Suprapubic skin (tissue), 4 donors: ENCODE data around the gene INSR.

Experiments
- POLR2A ChIP-seq, 2 donors: fragments of 450-650 bp; IDR thresholded peaks; one replicate each; pipeline ENCODE4 v1.6.1; 2017; ENCODE audit warnings: antibody characterized with exemption in 2 of 2, mild to moderate bottlenecking in 2 of 2, moderate library complexity in 2 of 2
- POLR2AphosphoS5 ChIP-seq, 3 donors: sonication (generic); formaldehyde crosslinking; IDR thresholded peaks; one replicate each; pipeline ENCODE4 v1.6.1; 2017; ENCODE audit warnings: antibody characterized with exemption in 3 of 3
- TF ChIP-seq, protein P1 (sequence below), 2 donors: fragments of 200-600 bp in 1 of 2; fragments of 450-650 bp in 1 of 2; sonication (generic) in 1 of 2; IDR thresholded peaks; one replicate each; pipeline ENCODE4 v1.5.1; 2016 to 2019; ENCODE audit warnings: antibody characterized with exemption in 2 of 2, mild to moderate bottlenecking in 1 of 2, moderate library complexity in 1 of 2

DNA sequence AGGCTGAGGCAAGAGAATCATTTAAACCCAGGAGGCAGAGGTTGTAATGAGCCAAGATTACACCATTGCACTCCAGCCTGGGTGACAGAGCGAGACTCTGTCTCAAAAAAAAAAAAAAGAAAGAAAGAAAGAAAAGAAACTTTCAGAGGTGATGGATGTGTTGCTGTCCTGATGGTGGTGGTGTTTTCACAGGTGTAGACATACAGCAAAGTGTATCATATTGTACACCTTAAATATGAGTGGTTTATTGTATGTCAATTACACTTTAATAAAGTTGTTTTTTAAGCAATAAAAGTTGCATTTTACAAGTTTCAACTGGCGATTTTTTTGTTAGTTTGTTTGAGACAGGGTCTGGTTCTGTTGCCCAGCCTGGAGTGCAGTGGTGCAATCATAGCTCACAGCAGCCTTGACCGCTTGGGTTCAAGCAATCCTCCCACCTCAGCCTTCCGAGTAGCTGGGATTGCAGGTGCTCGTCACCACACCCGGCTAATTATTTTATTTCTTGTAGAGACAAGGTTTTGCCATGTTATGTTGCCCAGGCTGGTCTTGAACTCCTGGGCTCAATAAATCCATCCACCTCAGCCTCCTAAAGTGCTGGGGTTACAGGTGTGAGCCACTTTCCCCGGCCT is 13.5 kb upstream of the INSR start:
- TF ChIP-seq, protein P1, sequence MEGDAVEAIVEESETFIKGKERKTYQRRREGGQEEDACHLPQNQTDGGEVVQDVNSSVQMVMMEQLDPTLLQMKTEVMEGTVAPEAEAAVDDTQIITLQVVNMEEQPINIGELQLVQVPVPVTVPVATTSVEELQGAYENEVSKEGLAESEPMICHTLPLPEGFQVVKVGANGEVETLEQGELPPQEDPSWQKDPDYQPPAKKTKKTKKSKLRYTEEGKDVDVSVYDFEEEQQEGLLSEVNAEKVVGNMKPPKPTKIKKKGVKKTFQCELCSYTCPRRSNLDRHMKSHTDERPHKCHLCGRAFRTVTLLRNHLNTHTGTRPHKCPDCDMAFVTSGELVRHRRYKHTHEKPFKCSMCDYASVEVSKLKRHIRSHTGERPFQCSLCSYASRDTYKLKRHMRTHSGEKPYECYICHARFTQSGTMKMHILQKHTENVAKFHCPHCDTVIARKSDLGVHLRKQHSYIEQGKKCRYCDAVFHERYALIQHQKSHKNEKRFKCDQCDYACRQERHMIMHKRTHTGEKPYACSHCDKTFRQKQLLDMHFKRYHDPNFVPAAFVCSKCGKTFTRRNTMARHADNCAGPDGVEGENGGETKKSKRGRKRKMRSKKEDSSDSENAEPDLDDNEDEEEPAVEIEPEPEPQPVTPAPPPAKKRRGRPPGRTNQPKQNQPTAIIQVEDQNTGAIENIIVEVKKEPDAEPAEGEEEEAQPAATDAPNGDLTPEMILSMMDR (IDR thresholded peaks at IDR 0.05) = no peak
- TF ChIP-seq POLR2A (IDR thresholded peaks at IDR 0.05) (no peak), POLR2AphosphoS5 (IDR thresholded peaks at IDR 0.05) (no peak)
